ENCODE measurements around the gene ERBB4.

GRCh38 chr2:211652327-211652726, 886.3 kb downstream of the ERBB4 start:
- TF ChIP-seq CTCF (IDR thresholded peaks at IDR 0.05) (no peak), POLR2A (IDR thresholded peaks at IDR 0.05) (no peak), POLR2AphosphoS5 (IDR thresholded peaks at IDR 0.05) (no peak)

All from breast epithelium (tissue), 3 donors.